A549 (cell line): Measurements from ENCODE around the gene PPRC1. TPM values are rescaled to one million over a fixed set of nuclear protein-coding genes. Genes with fewer than 3 reads are reported as not detected.

Experiments
- ATAC-seq, 2 experiments: fragments of 200-7000 bp in 1 of 2; fragments of >200 bp in 1 of 2; cut with Nextera tagmentation in 1 of 2; cut with Tn5 transposase in 1 of 2; 3 replicates each; pipeline versions ENCODE4 v1.8.0 to v1.9.1; 2018 to 2020; ENCODE audit warnings: mild to moderate bottlenecking in 1 of 2, moderate library complexity in 1 of 2
- CTCF ChIA-PET: fragments of 300-600 bp; sonication (Branson Sonifier 250); formaldehyde crosslinking; extraction: SDS; loops from one replicate; lab custom pipeline; 2021; ENCODE audit warnings: antibody characterized with exemption, inconsistent platforms; lab: Yijun Ruan, JAX
- POLR2A ChIA-PET: fragments of 350-600 bp; formaldehyde crosslinking; extraction: SDS; loops from one replicate; lab custom pipeline; 2021; ENCODE audit warnings: antibody characterized with exemption, inconsistent platforms; lab: Yijun Ruan, JAX
- DNase-seq, 2 experiments: peaks; one replicate each; pipeline versions ENCODE4 v3.0.0 to v3.0.0-alpha.2; 2011 to 2016; ENCODE audit warnings: low read depth in 1 of 2, low spot score in 1 of 2
- FAIRE-seq: peaks from 2 replicates; lab custom pipeline; 2011; peaks lifted over from hg19 to GRCh38; lab: Jason Lieb, UNC
- H3K27ac ChIP-seq, 2 experiments: fragments of >200 bp; sonication (Bioruptor Twin); formaldehyde crosslinking; 3 replicates each; pipeline ENCODE4 v1.5.1; 2016 to 2017
- H3K4me1 ChIP-seq: fragments of >200 bp; sonication (Bioruptor Twin); formaldehyde crosslinking; 3 replicates; pipeline ENCODE4 v1.6.1; 2016
- H3K4me2 ChIP-seq: fragments of >200 bp; sonication (Bioruptor Twin); formaldehyde crosslinking; 3 replicates; pipeline ENCODE4 v1.6.1; 2016
- H3K4me3 ChIP-seq: fragments of >200 bp; sonication (Bioruptor Twin); formaldehyde crosslinking; 3 replicates; pipeline ENCODE4 v1.5.1; 2016
- H3K9me3 ChIP-seq: fragments of >200 bp; sonication (Bioruptor Twin); formaldehyde crosslinking; 3 replicates; pipeline ENCODE4 v1.6.1; 2016
- CBX2 ChIP-seq: fragments of 200-600 bp; sonication (generic); IDR thresholded peaks from 2 replicates; pipeline ENCODE4 v1.6.1; 2016; ENCODE audit warnings: low read depth, mild to moderate bottlenecking, borderline replicate concordance
- EHMT2 ChIP-seq: fragments of 200-600 bp; sonication (generic); IDR thresholded peaks from 2 replicates; pipeline ENCODE4 v1.6.1; 2016; ENCODE audit warnings: antibody characterized with exemption, low read depth, mild to moderate bottlenecking, moderate library complexity
- FOSL2 ChIP-seq, 2 experiments: fragments of 450-650 bp in 1 of 2; fragments of >200 bp in 1 of 2; sonication (Bioruptor Twin) in 1 of 2; formaldehyde crosslinking; IDR thresholded peaks; 2 replicates each; pipeline versions ENCODE4 v1.5.0 to v1.6.1; 2016 to 2020; ENCODE audit warnings: mild to moderate bottlenecking in 1 of 2, moderate library complexity in 1 of 2
- FOXS1 ChIP-seq: fragments of 250-450 bp; sonication (Bioruptor Pico); IDR thresholded peaks from 2 replicates; pipeline ENCODE4 v1.5.0; 2020; ENCODE audit warnings: mild to moderate bottlenecking, moderate library complexity
- HDAC2 ChIP-seq: fragments of 200-600 bp; sonication (generic); IDR thresholded peaks from 2 replicates; pipeline ENCODE4 v1.6.1; 2016
- MYC ChIP-seq: IDR thresholded peaks from 2 replicates; pipeline ENCODE4 v1.6.1; 2012; ENCODE audit warnings: mild to moderate bottlenecking, inconsistent platforms, low read length, improper control_type of control experiment, borderline replicate concordance
- NR3C1 ChIP-seq: fragments of >200 bp; sonication (Bioruptor Twin); formaldehyde crosslinking; IDR thresholded peaks from 3 replicates; pipeline ENCODE4 v1.6.1; 2017
- POLR2AphosphoS2 ChIP-seq: conservative IDR thresholded peaks from 2 replicates; pipeline ENCODE4 v1.6.1; 2012; ENCODE audit warnings: low read length, improper control_type of control experiment, inconsistent platforms
- RFX5 ChIP-seq: fragments of 450-650 bp; IDR thresholded peaks from 2 replicates; pipeline ENCODE4 v1.7.1; 2014; ENCODE audit warnings: antibody characterized with exemption, mild to moderate bottlenecking, moderate library complexity
- SMC3 ChIP-seq: fragments of >200 bp; sonication (Bioruptor Twin); formaldehyde crosslinking; IDR thresholded peaks from 3 replicates; pipeline ENCODE4 v1.6.1; 2018; ENCODE audit warnings: inconsistent platforms
- ZC3H11A ChIP-seq: fragments of 450-650 bp; IDR thresholded peaks from 2 replicates; pipeline ENCODE4 v1.6.1; 2014; ENCODE audit warnings: antibody characterized with exemption, mild to moderate bottlenecking
- WGBS: methylation state at CpG from one replicate; pipeline ENCODE4 v1.1.6; 2017; ENCODE audit errors: missing lambda C conversion rate; 5-methylcytosine and 5-hydroxymethylcytosine counted together
- polyA plus RNA-seq, 4 experiments: library from polyadenylated mRNA; depleted of rRNA in 3 of 4; stranded (reverse); fragments of >200 nt; fragmentation: RNase III in 1 of 4; extraction: RNeasy Plus Mini Kit Qiagen cat#74134 plus additional on column Dnase treatment in 1 of 4; gene quantifications; 2 replicates in 3 of 4; 3 replicates in 1 of 4; pipeline ENCODE4 v1.2.3, GENCODE V29; 2011 to 2017
- TF ChIP-seq, protein P1 (sequence below): IDR thresholded peaks from 2 replicates; pipeline ENCODE4 v1.6.1; 2012
- TF ChIP-seq, protein P2 (sequence below): fragments of >200 bp; sonication (Bioruptor Twin); formaldehyde crosslinking; IDR thresholded peaks from 3 replicates; pipeline ENCODE4 v1.6.1; 2016
- TF ChIP-seq, protein P3 (sequence below): fragments of 450-650 bp; IDR thresholded peaks from 2 replicates; pipeline ENCODE4 v1.6.1; 2014; ENCODE audit warnings: antibody characterized with exemption
- TF ChIP-seq, protein P4 (sequence below): IDR thresholded peaks from 2 replicates; pipeline ENCODE4 v1.6.1; 2012
- TF ChIP-seq, protein P5 (sequence below): IDR thresholded peaks from 2 replicates; pipeline ENCODE4 v1.6.1; 2012; ENCODE audit warnings: low read depth, borderline replicate concordance
- TF ChIP-seq, protein P6 (sequence below): fragments of 250-450 bp; sonication (Bioruptor Pico); IDR thresholded peaks from 2 replicates; pipeline ENCODE4 v1.5.0; 2020; ENCODE audit warnings: low read depth, mild to moderate bottlenecking, moderate library complexity
- TF ChIP-seq, protein P7 (sequence below): fragments of 250-450 bp; sonication (Bioruptor Pico); IDR thresholded peaks from 2 replicates; pipeline ENCODE4 v1.5.0; 2021; ENCODE audit warnings: mild to moderate bottlenecking, moderate library complexity, borderline replicate concordance

PPRC1 gene
- polyA plus RNA-seq, 2 of the 4 experiments (the other 2 are of a cell fraction): 27.0 to 44.1 TPM

DNA sequence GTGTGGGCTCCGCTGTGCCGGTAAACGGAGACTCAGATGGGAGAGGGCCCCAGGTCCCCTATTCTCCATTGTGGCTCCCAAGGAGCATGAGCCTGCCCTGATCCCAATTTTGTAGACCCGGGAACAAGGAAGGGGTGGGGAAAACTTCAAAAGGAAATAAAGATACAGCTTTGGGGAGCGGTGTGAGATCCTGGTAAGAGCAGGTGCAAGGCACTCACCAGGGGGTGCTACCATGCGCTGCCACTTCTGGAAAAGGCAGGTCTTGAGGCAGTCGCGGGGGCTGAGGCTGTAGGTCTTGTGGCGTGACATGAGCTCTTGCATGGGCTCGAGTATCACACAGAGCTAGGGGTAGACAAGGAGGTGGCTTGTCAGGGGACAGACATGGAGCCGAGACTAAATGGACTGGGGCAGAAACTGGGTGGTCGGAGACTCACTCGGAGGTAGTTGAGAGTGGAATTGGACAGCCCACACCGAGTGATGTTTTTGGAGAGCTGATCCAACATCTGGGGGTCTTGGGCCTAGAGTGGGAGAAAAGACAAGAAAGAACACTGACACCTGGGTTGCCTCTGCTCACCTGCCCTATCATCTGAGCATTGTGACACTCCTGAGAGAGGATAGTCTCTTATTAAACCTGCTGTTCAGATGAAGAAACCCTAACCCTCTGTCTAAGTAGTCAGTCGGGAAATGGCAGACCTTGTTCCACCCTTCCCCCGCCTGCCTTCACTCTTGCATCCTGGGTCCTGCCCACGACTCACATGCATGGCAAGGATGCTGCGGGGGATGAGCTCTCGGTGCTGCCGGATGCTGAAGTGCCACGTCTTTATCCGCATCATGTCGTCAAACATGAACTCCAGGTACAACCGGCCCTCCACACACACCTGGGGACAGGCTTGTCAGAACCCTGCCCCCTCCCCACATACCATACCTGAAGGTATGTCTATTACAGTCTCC is 23.4 kb upstream of the PPRC1 start:
- no peaks in the 10 kb centered on the region for H3K9me3 ChIP-seq
- H3K4me1 ChIP-seq: peaks cover 18% of the 10 kb centered on the region
- no peak overlapping the region for H3K27ac ChIP-seq
- DNase-seq: no peak
- TF ChIP-seq, protein P1, sequence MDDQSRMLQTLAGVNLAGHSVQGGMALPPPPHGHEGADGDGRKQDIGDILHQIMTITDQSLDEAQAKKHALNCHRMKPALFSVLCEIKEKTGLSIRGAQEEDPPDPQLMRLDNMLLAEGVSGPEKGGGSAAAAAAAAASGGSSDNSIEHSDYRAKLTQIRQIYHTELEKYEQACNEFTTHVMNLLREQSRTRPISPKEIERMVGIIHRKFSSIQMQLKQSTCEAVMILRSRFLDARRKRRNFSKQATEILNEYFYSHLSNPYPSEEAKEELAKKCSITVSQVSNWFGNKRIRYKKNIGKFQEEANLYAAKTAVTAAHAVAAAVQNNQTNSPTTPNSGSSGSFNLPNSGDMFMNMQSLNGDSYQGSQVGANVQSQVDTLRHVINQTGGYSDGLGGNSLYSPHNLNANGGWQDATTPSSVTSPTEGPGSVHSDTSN: no peak
- TF ChIP-seq, protein P2, sequence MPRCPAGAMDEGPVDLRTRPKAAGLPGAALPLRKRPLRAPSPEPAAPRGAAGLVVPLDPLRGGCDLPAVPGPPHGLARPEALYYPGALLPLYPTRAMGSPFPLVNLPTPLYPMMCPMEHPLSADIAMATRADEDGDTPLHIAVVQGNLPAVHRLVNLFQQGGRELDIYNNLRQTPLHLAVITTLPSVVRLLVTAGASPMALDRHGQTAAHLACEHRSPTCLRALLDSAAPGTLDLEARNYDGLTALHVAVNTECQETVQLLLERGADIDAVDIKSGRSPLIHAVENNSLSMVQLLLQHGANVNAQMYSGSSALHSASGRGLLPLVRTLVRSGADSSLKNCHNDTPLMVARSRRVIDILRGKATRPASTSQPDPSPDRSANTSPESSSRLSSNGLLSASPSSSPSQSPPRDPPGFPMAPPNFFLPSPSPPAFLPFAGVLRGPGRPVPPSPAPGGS: no peak
- TF ChIP-seq, protein P3, sequence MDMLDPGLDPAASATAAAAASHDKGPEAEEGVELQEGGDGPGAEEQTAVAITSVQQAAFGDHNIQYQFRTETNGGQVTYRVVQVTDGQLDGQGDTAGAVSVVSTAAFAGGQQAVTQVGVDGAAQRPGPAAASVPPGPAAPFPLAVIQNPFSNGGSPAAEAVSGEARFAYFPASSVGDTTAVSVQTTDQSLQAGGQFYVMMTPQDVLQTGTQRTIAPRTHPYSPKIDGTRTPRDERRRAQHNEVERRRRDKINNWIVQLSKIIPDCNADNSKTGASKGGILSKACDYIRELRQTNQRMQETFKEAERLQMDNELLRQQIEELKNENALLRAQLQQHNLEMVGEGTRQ: no peak
- TF ChIP-seq SMC3: no peak
- TF ChIP-seq FOXS1 (CRISPR knock-in tag): no peak
- no peak for TF ChIP-seq RFX5
- no peak for TF ChIP-seq NR3C1
- no peak for TF ChIP-seq POLR2AphosphoS2
- TF ChIP-seq, protein P4, sequence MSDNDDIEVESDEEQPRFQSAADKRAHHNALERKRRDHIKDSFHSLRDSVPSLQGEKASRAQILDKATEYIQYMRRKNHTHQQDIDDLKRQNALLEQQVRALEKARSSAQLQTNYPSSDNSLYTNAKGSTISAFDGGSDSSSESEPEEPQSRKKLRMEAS: no peak
- TF ChIP-seq, protein P5, sequence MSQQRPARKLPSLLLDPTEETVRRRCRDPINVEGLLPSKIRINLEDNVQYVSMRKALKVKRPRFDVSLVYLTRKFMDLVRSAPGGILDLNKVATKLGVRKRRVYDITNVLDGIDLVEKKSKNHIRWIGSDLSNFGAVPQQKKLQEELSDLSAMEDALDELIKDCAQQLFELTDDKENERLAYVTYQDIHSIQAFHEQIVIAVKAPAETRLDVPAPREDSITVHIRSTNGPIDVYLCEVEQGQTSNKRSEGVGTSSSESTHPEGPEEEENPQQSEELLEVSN: no peak
- no peak for TF ChIP-seq ZC3H11A
- 90% methylated on average over 24 of the region's 24 CpGs for WGBS
- CTCF ChIA-PET: interaction anchor here (1.1 to 9.9 kb wide), 6 partner anchors 8 to 220 kb away, joined by 3 to 64 read pairs (median 5); partner anchors contain the start of genes HPS6 and PPRC1
- no peak overlapping the region for H3K4me3 ChIP-seq
- POLR2A ChIA-PET: no interaction called here
- ATAC-seq: no peak
- no peak overlapping the region for H3K4me2 ChIP-seq
- no peak for FAIRE-seq

DNA sequence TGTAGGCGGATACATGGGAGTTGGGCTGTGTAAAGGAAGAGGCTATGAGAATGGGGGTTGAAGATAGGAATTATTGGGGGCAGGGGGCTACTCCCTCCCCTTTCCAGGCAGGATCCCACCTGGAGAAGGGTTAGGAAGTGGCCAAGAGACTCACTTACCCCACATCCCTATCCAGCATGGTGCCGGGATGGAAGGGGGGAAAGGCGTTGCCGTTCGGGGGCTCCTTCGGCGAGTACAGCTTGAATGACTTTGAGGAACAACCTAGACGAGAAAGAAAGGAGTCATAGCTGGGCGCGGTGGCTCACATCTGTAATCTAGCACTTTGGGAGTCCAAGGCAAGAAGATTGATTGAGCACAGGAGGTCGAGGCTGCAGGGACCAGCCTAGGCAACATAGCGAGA is 21.6 kb upstream of the PPRC1 start:
- ATAC-seq: no peak
- FAIRE-seq: no peak
- 96% methylated on average over 12 of the region's 12 CpGs for WGBS
- no peak overlapping the region for H3K4me3 ChIP-seq
- CTCF ChIA-PET: interaction anchor here (0.8 to 9.9 kb wide), 3 partner anchors 10 to 78 kb away, joined by 4 to 64 read pairs (median 55); no protein-coding TSS in a partner anchor
- no peak for DNase-seq
- no peak overlapping the region for H3K27ac ChIP-seq
- TF ChIP-seq, protein P3: no peak
- TF ChIP-seq EHMT2 (no peak), CBX2 (no peak), FOSL2 (IDR thresholded peaks at IDR 0.05) (no peak), FOSL2 (CRISPR knock-in tag; IDR thresholded peaks at IDR 0.05) (no peak), MYC (no peak), HDAC2 (no peak)
- TF ChIP-seq, protein P6, sequence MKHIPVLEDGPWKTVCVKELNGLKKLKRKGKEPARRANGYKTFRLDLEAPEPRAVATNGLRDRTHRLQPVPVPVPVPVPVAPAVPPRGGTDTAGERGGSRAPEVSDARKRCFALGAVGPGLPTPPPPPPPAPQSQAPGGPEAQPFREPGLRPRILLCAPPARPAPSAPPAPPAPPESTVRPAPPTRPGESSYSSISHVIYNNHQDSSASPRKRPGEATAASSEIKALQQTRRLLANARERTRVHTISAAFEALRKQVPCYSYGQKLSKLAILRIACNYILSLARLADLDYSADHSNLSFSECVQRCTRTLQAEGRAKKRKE: no peak
- TF ChIP-seq, protein P7, sequence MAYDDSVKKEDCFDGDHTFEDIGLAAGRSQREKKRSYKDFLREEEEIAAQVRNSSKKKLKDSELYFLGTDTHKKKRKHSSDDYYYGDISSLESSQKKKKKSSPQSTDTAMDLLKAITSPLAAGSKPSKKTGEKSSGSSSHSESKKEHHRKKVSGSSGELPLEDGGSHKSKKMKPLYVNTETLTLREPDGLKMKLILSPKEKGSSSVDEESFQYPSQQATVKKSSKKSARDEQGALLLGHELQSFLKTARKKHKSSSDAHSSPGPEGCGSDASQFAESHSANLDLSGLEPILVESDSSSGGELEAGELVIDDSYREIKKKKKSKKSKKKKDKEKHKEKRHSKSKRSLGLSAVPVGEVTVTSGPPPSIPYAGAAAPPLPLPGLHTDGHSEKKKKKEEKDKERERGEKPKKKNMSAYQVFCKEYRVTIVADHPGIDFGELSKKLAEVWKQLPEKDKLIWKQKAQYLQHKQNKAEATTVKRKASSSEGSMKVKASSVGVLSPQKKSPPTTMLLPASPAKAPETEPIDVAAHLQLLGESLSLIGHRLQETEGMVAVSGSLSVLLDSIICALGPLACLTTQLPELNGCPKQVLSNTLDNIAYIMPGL (CRISPR knock-in tag): no peak
- no peak overlapping the region for H3K4me2 ChIP-seq
- POLR2A ChIA-PET: no interaction called here
- H3K4me1 ChIP-seq: peaks cover 31% of the 10 kb centered on the region
- H3K9me3 ChIP-seq: no peaks in the 10 kb centered on the region
